ENCODE results near the gene HNRNPUL2.

DNA sequence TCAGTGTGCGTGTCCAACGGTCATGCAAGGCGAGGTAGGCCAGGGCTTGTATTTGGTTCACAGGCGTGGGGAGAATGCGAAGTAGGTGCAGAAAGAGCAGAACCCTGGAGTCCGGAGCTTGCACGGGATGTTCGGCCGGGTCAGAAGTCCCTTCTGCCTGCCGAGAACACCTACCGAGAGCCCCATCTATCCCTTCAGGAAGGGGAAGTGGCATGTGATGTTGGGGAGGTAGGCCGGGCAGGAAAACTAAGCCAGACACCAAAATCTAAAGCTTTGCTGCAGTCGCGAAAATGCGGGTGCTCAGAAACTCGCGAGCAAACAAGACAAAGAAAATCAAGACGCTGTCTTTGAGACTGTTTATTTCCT is 43.5 kb upstream of the HNRNPUL2 start:
- TF ChIP-seq EZH2 (IDR thresholded peaks at IDR 0.05; ENCODE audit: borderline replicate concordance, low read depth, low read length, severe bottlenecking) = no peak
- TF ChIP-seq, protein P1, sequence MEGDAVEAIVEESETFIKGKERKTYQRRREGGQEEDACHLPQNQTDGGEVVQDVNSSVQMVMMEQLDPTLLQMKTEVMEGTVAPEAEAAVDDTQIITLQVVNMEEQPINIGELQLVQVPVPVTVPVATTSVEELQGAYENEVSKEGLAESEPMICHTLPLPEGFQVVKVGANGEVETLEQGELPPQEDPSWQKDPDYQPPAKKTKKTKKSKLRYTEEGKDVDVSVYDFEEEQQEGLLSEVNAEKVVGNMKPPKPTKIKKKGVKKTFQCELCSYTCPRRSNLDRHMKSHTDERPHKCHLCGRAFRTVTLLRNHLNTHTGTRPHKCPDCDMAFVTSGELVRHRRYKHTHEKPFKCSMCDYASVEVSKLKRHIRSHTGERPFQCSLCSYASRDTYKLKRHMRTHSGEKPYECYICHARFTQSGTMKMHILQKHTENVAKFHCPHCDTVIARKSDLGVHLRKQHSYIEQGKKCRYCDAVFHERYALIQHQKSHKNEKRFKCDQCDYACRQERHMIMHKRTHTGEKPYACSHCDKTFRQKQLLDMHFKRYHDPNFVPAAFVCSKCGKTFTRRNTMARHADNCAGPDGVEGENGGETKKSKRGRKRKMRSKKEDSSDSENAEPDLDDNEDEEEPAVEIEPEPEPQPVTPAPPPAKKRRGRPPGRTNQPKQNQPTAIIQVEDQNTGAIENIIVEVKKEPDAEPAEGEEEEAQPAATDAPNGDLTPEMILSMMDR (IDR thresholded peaks at IDR 0.05; ENCODE audit: borderline replicate concordance, extremely low read depth, low read length, poor library complexity, severe bottlenecking) = no peak
